A549 (cell line): ENCODE measurements around the gene PRUNE2. TPM values are rescaled to one million over a fixed set of nuclear protein-coding genes. Genes with fewer than 3 reads are reported as not detected.

ENCODE experiments used
- ATAC-seq, 2 experiments: fragments of 200-7000 bp in 1 of 2; fragments of >200 bp in 1 of 2; cut with Nextera tagmentation in 1 of 2; cut with Tn5 transposase in 1 of 2; 3 replicates each; pipeline versions ENCODE4 v1.8.0 to v1.9.1; 2018 to 2020; ENCODE audit warnings: mild to moderate bottlenecking in 1 of 2, moderate library complexity in 1 of 2
- CTCF ChIA-PET: fragments of 300-600 bp; sonication (Branson Sonifier 250); formaldehyde crosslinking; extraction: SDS; loops from one replicate; lab custom pipeline; 2021; ENCODE audit warnings: antibody characterized with exemption, inconsistent platforms; lab: Yijun Ruan, JAX
- POLR2A ChIA-PET: fragments of 350-600 bp; formaldehyde crosslinking; extraction: SDS; loops from one replicate; lab custom pipeline; 2021; ENCODE audit warnings: antibody characterized with exemption, inconsistent platforms; lab: Yijun Ruan, JAX
- DNase-seq, 2 experiments: peaks; one replicate each; pipeline versions ENCODE4 v3.0.0 to v3.0.0-alpha.2; 2011 to 2016; ENCODE audit warnings: low read depth in 1 of 2, low spot score in 1 of 2
- FAIRE-seq: peaks from 2 replicates; lab custom pipeline; 2011; peaks lifted over from hg19 to GRCh38; lab: Jason Lieb, UNC
- H3K27ac ChIP-seq, 2 experiments: fragments of >200 bp; sonication (Bioruptor Twin); formaldehyde crosslinking; 3 replicates each; pipeline ENCODE4 v1.5.1; 2016 to 2017
- H3K4me1 ChIP-seq: fragments of >200 bp; sonication (Bioruptor Twin); formaldehyde crosslinking; 3 replicates; pipeline ENCODE4 v1.6.1; 2016
- H3K4me2 ChIP-seq: fragments of >200 bp; sonication (Bioruptor Twin); formaldehyde crosslinking; 3 replicates; pipeline ENCODE4 v1.6.1; 2016
- H3K4me3 ChIP-seq: fragments of >200 bp; sonication (Bioruptor Twin); formaldehyde crosslinking; 3 replicates; pipeline ENCODE4 v1.5.1; 2016
- H3K9me3 ChIP-seq: fragments of >200 bp; sonication (Bioruptor Twin); formaldehyde crosslinking; 3 replicates; pipeline ENCODE4 v1.6.1; 2016
- BHLHE40 ChIP-seq: IDR thresholded peaks from 2 replicates; pipeline ENCODE4 v1.6.1; 2012; ENCODE audit warnings: low read depth, low read length, inconsistent platforms
- CEBPB ChIP-seq, 2 experiments: fragments of >200 bp in 1 of 2; sonication (Bioruptor Twin) in 1 of 2; formaldehyde crosslinking in 1 of 2; IDR thresholded peaks; 2 replicates each; pipeline ENCODE4 v1.6.1; 2012 to 2016
- CHD2 ChIP-seq: fragments of 150-350 bp; IDR thresholded peaks from 2 replicates; pipeline ENCODE4 v1.6.1; 2014; ENCODE audit warnings: low read length; ENCODE audit not compliant: partially characterized antibody
- CTCF ChIP-seq: fragments of >200 bp; sonication (Bioruptor Twin); formaldehyde crosslinking; IDR thresholded peaks from 3 replicates; pipeline ENCODE4 v1.5.1; 2016
- EHF ChIP-seq: fragments of 250-450 bp; sonication (Bioruptor Pico); IDR thresholded peaks from 2 replicates; pipeline ENCODE4 v1.5.0; 2020; ENCODE audit warnings: mild to moderate bottlenecking
- FOSB ChIP-seq: fragments of 250-450 bp; sonication (Bioruptor Pico); IDR thresholded peaks from 2 replicates; pipeline ENCODE4 v1.5.0; 2020; ENCODE audit warnings: mild to moderate bottlenecking, moderate library complexity
- FOSL2 ChIP-seq, 2 experiments: fragments of 450-650 bp in 1 of 2; fragments of >200 bp in 1 of 2; sonication (Bioruptor Twin) in 1 of 2; formaldehyde crosslinking; IDR thresholded peaks; 2 replicates each; pipeline versions ENCODE4 v1.5.0 to v1.6.1; 2016 to 2020; ENCODE audit warnings: mild to moderate bottlenecking in 1 of 2, moderate library complexity in 1 of 2
- FOXS1 ChIP-seq: fragments of 250-450 bp; sonication (Bioruptor Pico); IDR thresholded peaks from 2 replicates; pipeline ENCODE4 v1.5.0; 2020; ENCODE audit warnings: mild to moderate bottlenecking, moderate library complexity
- HDAC2 ChIP-seq: fragments of 200-600 bp; sonication (generic); IDR thresholded peaks from 2 replicates; pipeline ENCODE4 v1.6.1; 2016
- KDM1A ChIP-seq: fragments of 200-600 bp; sonication (generic); IDR thresholded peaks from 2 replicates; pipeline ENCODE4 v1.6.1; 2016; ENCODE audit warnings: low read depth, mild to moderate bottlenecking
- MAFK ChIP-seq: fragments of 450-650 bp; IDR thresholded peaks from 2 replicates; pipeline ENCODE4 v1.6.1; 2014; ENCODE audit not compliant: partially characterized antibody
- MAX ChIP-seq: IDR thresholded peaks from 2 replicates; pipeline ENCODE4 v1.6.1; 2012
- NR3C1 ChIP-seq: fragments of >200 bp; sonication (Bioruptor Twin); formaldehyde crosslinking; IDR thresholded peaks from 3 replicates; pipeline ENCODE4 v1.6.1; 2017
- PBX3 ChIP-seq: IDR thresholded peaks from 2 replicates; pipeline ENCODE4 v1.6.1; 2012
- PHF8 ChIP-seq: fragments of 200-600 bp; sonication (generic); IDR thresholded peaks from 2 replicates; pipeline ENCODE4 v1.6.1; 2016; ENCODE audit warnings: low read depth, mild to moderate bottlenecking, antibody characterized with exemption, moderate library complexity, borderline replicate concordance
- POLR2AphosphoS2 ChIP-seq: conservative IDR thresholded peaks from 2 replicates; pipeline ENCODE4 v1.6.1; 2012; ENCODE audit warnings: low read length, improper control_type of control experiment, inconsistent platforms
- RARB ChIP-seq: fragments of 250-450 bp; sonication (Bioruptor Pico); IDR thresholded peaks from 2 replicates; pipeline ENCODE4 v1.8.0; 2021; ENCODE audit warnings: mild to moderate bottlenecking, moderate library complexity
- RCOR1 ChIP-seq: fragments of 150-350 bp; IDR thresholded peaks from 2 replicates; pipeline ENCODE4 v1.6.1; 2014; ENCODE audit warnings: antibody characterized with exemption, low read length, low read depth
- SMC3 ChIP-seq: fragments of >200 bp; sonication (Bioruptor Twin); formaldehyde crosslinking; IDR thresholded peaks from 3 replicates; pipeline ENCODE4 v1.6.1; 2018; ENCODE audit warnings: inconsistent platforms
- TFCP2L1 ChIP-seq: fragments of 250-450 bp; sonication (Bioruptor Pico); IDR thresholded peaks from 2 replicates; pipeline ENCODE4 v1.5.0; 2021; ENCODE audit warnings: mild to moderate bottlenecking
- TP53 ChIP-seq: fragments of 250-450 bp; sonication (Bioruptor Pico); IDR thresholded peaks from 2 replicates; pipeline ENCODE4 v1.5.0; 2021; ENCODE audit warnings: mild to moderate bottlenecking, moderate library complexity
- ZC3H11A ChIP-seq: fragments of 450-650 bp; IDR thresholded peaks from 2 replicates; pipeline ENCODE4 v1.6.1; 2014; ENCODE audit warnings: antibody characterized with exemption, mild to moderate bottlenecking
- WGBS: methylation state at CpG from one replicate; pipeline ENCODE4 v1.1.6; 2017; ENCODE audit errors: missing lambda C conversion rate; 5-methylcytosine and 5-hydroxymethylcytosine counted together
- polyA plus RNA-seq, 4 experiments: library from polyadenylated mRNA; depleted of rRNA in 3 of 4; stranded (reverse); fragments of >200 nt; fragmentation: RNase III in 1 of 4; extraction: RNeasy Plus Mini Kit Qiagen cat#74134 plus additional on column Dnase treatment in 1 of 4; gene quantifications; 2 replicates in 3 of 4; 3 replicates in 1 of 4; pipeline ENCODE4 v1.2.3, GENCODE V29; 2011 to 2017
- TF ChIP-seq, protein P1 (sequence below): fragments of 250-450 bp; sonication (Bioruptor Pico); IDR thresholded peaks from 2 replicates; pipeline ENCODE4 v1.5.0; 2021; ENCODE audit warnings: mild to moderate bottlenecking, moderate library complexity, borderline replicate concordance
- TF ChIP-seq, protein P2 (sequence below): fragments of 150-350 bp; IDR thresholded peaks from 2 replicates; pipeline ENCODE4 v1.6.1; 2014; ENCODE audit warnings: low read depth, mild to moderate bottlenecking, low read length

Gene PRUNE2
- polyA plus RNA-seq, 2 of the 4 experiments (the other 2 are of a cell fraction): 0.04 TPM; not detected in 1

DNA sequence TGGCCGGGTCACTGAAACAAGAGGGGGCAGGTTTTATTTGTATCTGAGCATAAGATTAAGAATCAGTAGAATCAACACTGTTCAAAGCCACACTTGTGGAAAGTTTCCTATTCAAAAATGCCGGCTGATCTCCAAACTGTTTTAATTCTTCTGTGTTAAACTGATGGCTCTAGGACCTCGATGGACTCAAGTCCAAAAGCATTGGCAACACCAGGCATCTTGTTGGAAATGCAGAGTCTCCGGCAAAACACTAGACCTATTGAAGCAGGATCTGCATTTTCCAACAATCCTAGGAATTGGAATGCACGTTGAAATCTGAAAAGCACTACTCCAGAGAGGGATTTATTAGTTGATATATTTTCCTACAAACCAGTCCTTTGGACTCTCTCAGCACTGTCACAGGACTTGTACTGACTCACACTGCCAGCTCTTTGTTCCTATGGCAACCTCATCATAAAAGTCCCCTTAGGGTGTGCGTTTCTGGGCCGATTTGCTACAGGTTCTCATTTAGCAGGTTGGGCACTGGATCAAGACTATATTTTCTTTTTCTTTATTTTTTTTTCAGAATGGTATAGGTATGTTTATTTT is 189.7 kb downstream of the PRUNE2 start (continued):
- TF ChIP-seq RARB (CRISPR knock-in tag): no peak

DNA sequence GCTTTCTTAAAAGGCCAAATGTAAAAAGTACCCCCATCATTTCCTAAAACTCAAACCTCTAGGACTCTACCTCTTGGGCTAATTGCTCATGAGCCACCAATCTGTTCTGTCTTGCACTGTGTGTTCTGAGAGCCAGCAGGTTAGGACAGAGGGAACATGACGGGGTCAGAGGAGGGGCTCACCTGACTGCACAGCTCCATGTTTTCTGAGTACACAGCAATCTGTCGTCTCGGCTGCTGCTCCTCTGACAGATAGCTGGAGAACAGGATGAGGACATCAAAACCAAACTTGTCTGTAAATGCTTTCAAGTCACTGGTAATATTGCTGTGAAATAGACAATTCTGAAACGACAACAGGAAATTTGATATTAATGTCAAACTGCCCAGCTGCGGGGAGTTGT is 192.5 kb downstream of the PRUNE2 start:
- Histone ChIP-seq H3K4me3 (no peak overlapping the region), H3K4me2 (no peak overlapping the region), H3K27ac (no peak overlapping the region), H3K4me1 (no peaks in the 10 kb centered on the region), H3K9me3 (no peaks in the 10 kb centered on the region)
- TF ChIP-seq TFCP2L1 (no peak), HDAC2 (no peak), PHF8 (no peak), CEBPB (IDR thresholded peaks at IDR 0.05) (no peak), FOSB (CRISPR knock-in tag) (no peak), CTCF (no peak), TP53 (no peak), CHD2 (no peak), FOXS1 (CRISPR knock-in tag) (no peak), NR3C1 (no peak), POLR2AphosphoS2 (no peak), RCOR1 (no peak), ZC3H11A (no peak), EHF (CRISPR knock-in tag) (no peak), MAX (no peak), MAFK (no peak)
- TF ChIP-seq, protein P1, sequence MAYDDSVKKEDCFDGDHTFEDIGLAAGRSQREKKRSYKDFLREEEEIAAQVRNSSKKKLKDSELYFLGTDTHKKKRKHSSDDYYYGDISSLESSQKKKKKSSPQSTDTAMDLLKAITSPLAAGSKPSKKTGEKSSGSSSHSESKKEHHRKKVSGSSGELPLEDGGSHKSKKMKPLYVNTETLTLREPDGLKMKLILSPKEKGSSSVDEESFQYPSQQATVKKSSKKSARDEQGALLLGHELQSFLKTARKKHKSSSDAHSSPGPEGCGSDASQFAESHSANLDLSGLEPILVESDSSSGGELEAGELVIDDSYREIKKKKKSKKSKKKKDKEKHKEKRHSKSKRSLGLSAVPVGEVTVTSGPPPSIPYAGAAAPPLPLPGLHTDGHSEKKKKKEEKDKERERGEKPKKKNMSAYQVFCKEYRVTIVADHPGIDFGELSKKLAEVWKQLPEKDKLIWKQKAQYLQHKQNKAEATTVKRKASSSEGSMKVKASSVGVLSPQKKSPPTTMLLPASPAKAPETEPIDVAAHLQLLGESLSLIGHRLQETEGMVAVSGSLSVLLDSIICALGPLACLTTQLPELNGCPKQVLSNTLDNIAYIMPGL (CRISPR knock-in tag): no peak
- TF ChIP-seq, protein P2, sequence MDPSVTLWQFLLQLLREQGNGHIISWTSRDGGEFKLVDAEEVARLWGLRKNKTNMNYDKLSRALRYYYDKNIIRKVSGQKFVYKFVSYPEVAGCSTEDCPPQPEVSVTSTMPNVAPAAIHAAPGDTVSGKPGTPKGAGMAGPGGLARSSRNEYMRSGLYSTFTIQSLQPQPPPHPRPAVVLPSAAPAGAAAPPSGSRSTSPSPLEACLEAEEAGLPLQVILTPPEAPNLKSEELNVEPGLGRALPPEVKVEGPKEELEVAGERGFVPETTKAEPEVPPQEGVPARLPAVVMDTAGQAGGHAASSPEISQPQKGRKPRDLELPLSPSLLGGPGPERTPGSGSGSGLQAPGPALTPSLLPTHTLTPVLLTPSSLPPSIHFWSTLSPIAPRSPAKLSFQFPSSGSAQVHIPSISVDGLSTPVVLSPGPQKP: no peak
- no peak for FAIRE-seq
- ChIA-PET CTCF (interaction anchor here (3.8 kb wide), 1 partner anchor 10 kb away, joined by 24 read pairs; no protein-coding TSS in a partner anchor), POLR2A (no interaction called here)
- no peak for ATAC-seq
- 24% methylated on average over 5 of the region's 5 CpGs for WGBS
- no peak for DNase-seq

DNA sequence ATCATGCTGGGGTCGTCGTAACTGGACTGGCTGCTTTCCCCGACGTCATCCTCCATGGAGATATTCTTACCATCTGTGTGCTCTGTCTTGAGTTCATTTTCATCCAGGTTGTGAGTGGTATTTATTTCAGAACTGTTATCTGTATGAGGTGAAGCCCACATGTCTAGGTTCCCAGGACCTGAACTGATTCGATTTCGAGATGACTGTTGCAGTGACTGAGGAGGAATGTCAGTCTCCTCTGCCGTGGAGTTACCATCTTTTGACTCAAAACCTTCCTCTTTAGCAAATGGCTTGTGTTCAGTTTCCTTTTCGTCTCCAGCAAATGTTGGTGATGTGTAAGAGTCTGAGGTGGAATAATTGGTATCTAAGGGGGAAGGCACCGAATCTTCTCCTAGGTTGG is 196.9 kb downstream of the PRUNE2 start:
- H3K4me1 ChIP-seq: no peaks in the 10 kb centered on the region
- no peak for DNase-seq
- H3K4me2 ChIP-seq: no peak overlapping the region
- no peak for FAIRE-seq
- WGBS: 33% methylated on average over 9 of the region's 9 CpGs
- CTCF ChIA-PET: interaction anchor here (0.7 to 0.8 kb wide), 2 partner anchors 43 to 45 kb away, joined by 3 read pairs; no protein-coding TSS in a partner anchor
- no peaks in the 10 kb centered on the region for H3K9me3 ChIP-seq
- H3K27ac ChIP-seq: no peak overlapping the region
- H3K4me3 ChIP-seq: no peak overlapping the region
- ATAC-seq: no peak
- POLR2A ChIA-PET: no interaction called here
- TF ChIP-seq CTCF (no peak), BHLHE40 (no peak), FOSL2 (IDR thresholded peaks at IDR 0.05) (no peak), FOSL2 (CRISPR knock-in tag; IDR thresholded peaks at IDR 0.05) (no peak), HDAC2 (no peak), SMC3 (no peak), PBX3 (no peak), KDM1A (no peak), TFCP2L1 (no peak)
- TF ChIP-seq, protein P2: no peak
